Dendritic cell treated with granulocyte-macrophage colony-stimulating factor and Interleukin-4, amounts not matched to agents 40 ng/mL and 50 ng/mL, for 4 days (primary cell): ENCODE measurements around the gene USP48.
"Not testable (repeated sequence)": the region's sequence is repeated elsewhere in the genome, so short reads cannot be mapped to it uniquely, and the experiment has no call there.

Source experiments
- H3K27ac Mint-ChIP-seq: one replicate; pipeline ENCODE4 v1.8.0; 2022; ENCODE audit warnings: mild to moderate bottlenecking, mixed read lengths
- H3K27me3 Mint-ChIP-seq: one replicate; pipeline ENCODE4 v1.8.0; 2022; ENCODE audit warnings: mild to moderate bottlenecking, mixed read lengths
- H3K36me3 Mint-ChIP-seq: one replicate; pipeline ENCODE4 v1.8.0; 2022; ENCODE audit warnings: low read depth, mixed read lengths
- H3K4me1 Mint-ChIP-seq: one replicate; pipeline ENCODE4 v1.8.0; 2022; ENCODE audit warnings: low read depth, mixed read lengths
- H3K4me3 Mint-ChIP-seq: one replicate; pipeline ENCODE4 v1.8.0; 2022; ENCODE audit warnings: mild to moderate bottlenecking, moderate library complexity, mixed read lengths
- H3K9me3 Mint-ChIP-seq: one replicate; pipeline ENCODE4 v1.8.0; 2022; ENCODE audit warnings: mixed read lengths
- intact Hi-C: fragments of 100-400 bp; cut with micrococcal nuclease; formaldehyde crosslinking; loops from one replicate; pipeline ENCODE4 v1.15.0; 2022

USP48 gene

DNA sequence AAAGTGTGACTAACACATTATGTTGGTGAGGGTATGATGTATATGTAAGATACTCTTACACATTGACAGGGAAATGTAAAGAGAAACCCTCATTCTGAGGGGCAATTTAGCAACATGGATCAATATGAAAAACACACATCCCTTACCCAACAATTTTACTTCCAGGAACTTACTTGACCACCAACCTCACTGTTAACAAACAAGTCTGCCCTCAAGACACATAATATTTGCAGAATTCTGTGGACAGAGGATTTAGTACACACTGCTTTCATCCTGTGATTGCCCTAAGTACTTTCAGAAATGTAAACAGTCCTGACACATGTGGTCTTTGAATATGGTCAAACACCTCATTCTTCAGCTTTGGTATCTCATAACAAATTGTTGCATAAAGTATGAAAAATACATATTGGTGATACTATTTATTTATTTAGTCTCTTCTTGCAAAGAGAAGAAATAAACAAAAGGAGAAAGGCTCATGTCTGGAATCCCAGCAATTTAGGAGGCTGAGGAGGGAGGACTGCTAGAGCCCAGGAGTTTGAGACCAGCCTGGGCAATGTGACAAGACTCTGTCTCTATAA, 6.9 kb downstream of the USP48 start:
- peaks cover 50% of the 10 kb centered on the region for H3K4me1 Mint-ChIP-seq
- intact Hi-C loops, result no loop called here
- H3K27me3 Mint-ChIP-seq, result no peaks in the 10 kb centered on the region
- peaks cover 11% of the 10 kb centered on the region for H3K36me3 Mint-ChIP-seq
- no peaks in the 10 kb centered on the region for H3K9me3 Mint-ChIP-seq
- no peak overlapping the region for H3K27ac Mint-ChIP-seq
- H3K4me3 Mint-ChIP-seq, result no peak overlapping the region

DNA sequence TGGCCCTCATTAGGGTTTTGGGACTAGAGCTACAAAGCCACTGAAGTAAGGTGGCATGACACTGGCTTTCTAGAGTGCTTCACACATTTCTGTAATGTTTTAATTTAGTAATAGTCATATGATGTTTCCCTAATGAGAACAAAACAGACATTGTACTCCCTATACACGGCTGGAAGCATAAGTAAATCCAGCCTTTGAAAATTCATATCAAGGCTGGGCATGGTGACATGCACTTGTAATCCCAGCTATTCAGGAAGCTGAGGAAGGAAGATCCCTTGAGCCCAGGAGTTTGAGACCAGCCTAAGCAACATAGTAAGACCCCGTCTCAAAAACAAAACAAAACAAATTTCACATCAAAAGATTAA, 7.4 kb downstream of the USP48 start:
- Mint-ChIP-seq H3K27me3 (no peaks in the 10 kb centered on the region), H3K4me1 (peaks cover 53% of the 10 kb centered on the region), H3K36me3 (peaks cover 11% of the 10 kb centered on the region), H3K4me3 (no peak overlapping the region), H3K9me3 (no peaks in the 10 kb centered on the region), H3K27ac (no peak overlapping the region)
- intact Hi-C loops, result no loop called here

GRCh38 chr1:21774835-21775549, 8.0 kb downstream of the USP48 start:
- peaks cover 53% of the 10 kb centered on the region for H3K4me1 Mint-ChIP-seq
- intact Hi-C loops, result no loop called here
- H3K4me3 Mint-ChIP-seq, result no peak overlapping the region
- no peaks in the 10 kb centered on the region for H3K27me3 Mint-ChIP-seq
- no peaks in the 10 kb centered on the region for H3K9me3 Mint-ChIP-seq
- H3K36me3 Mint-ChIP-seq, result peaks cover 11% of the 10 kb centered on the region
- H3K27ac Mint-ChIP-seq, result no peak overlapping the region

DNA sequence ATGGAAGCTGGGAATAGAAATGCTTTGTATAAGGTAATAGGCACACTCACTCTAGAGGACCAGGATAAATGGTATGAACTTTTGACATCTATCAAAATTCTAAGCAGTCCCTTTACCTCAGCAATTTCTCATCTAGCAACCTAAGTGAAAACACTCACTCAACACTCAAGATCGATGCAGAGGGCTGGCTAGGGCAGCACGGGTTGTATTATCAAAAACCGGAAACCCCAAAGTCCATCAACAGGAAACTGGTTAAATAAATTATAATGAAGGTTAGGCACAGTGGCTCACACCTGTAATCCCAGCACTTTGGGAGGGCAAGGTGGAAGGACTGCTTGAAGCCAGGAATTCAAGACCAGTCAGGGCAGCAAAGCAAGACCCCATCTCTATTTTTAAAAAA, 9.4 kb downstream of the USP48 start:
- H3K36me3 Mint-ChIP-seq, result peaks cover 17% of the 10 kb centered on the region
- no peaks in the 10 kb centered on the region for H3K9me3 Mint-ChIP-seq
- H3K27me3 Mint-ChIP-seq, result no peaks in the 10 kb centered on the region
- H3K4me3 Mint-ChIP-seq, result no peak overlapping the region
- intact Hi-C loops, result no loop called here
- peak overlapping the region; percentile 63 for H3K27ac Mint-ChIP-seq
- H3K4me1 Mint-ChIP-seq, result peaks cover 60% of the 10 kb centered on the region

GRCh38 chr1:21771672-21772071, 11.3 kb downstream of the USP48 start:
- H3K9me3 Mint-ChIP-seq, intact Hi-C loops, H3K27me3 Mint-ChIP-seq: not testable (repeated sequence)
- peaks cover 63% of the 10 kb centered on the region for H3K4me1 Mint-ChIP-seq
- H3K4me3 Mint-ChIP-seq, result peak overlapping the region; percentile 52
- H3K36me3 Mint-ChIP-seq, result peaks cover 14% of the 10 kb centered on the region
- peak overlapping the region; percentile 63 for H3K27ac Mint-ChIP-seq

- H3K27me3 Mint-ChIP-seq, H3K9me3 Mint-ChIP-seq, intact Hi-C loops, H3K4me3 Mint-ChIP-seq: not testable (repeated sequence)
- H3K27ac Mint-ChIP-seq, result peak overlapping the region; percentile 28
- peaks cover 11% of the 10 kb centered on the region for H3K36me3 Mint-ChIP-seq
- H3K4me1 Mint-ChIP-seq, result peaks cover 64% of the 10 kb centered on the region
Observed at GRCh38 chr1:21770602-21771001, 12.3 kb downstream of the USP48 start.

- H3K4me3 Mint-ChIP-seq, result no peak overlapping the region
- H3K4me1 Mint-ChIP-seq, result peaks cover 68% of the 10 kb centered on the region
- H3K27me3 Mint-ChIP-seq, result no peaks in the 10 kb centered on the region
- no peaks in the 10 kb centered on the region for H3K9me3 Mint-ChIP-seq
- peaks cover 13% of the 10 kb centered on the region for H3K36me3 Mint-ChIP-seq
- H3K27ac Mint-ChIP-seq, result peak overlapping the region; percentile 28
- intact Hi-C loops, result no loop called here
Observed at GRCh38 chr1:21770201-21770600, 12.7 kb downstream of the USP48 start.

- peak overlapping the region; percentile 73 for H3K27ac Mint-ChIP-seq
- intact Hi-C loops, H3K4me3 Mint-ChIP-seq, H3K27me3 Mint-ChIP-seq, H3K9me3 Mint-ChIP-seq: not testable (repeated sequence)
- peaks cover 81% of the 10 kb centered on the region for H3K4me1 Mint-ChIP-seq
- peaks cover 13% of the 10 kb centered on the region for H3K36me3 Mint-ChIP-seq
Observed at GRCh38 chr1:21767106-21767505, 15.8 kb downstream of the USP48 start.

DNA sequence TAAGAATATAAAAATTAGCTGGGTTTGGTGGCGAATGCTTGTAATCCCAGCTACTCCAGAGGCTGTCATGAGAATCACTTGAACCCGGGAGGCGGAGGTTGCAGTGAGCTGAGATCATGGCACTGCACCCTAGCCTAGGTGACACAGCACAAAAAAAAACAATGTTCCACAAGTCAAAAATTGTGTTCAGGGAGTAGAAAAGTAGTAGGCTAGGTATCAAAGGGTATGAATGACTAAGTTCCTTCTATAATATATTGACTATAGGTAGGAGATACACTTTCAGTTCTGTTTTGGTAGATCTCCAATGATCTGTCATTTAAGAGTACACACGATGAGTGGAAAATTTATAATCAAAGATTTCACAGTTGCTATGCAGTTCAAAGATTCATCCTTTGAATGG, 16.7 kb downstream of the USP48 start:
- Mint-ChIP-seq H3K4me3 (no peak overlapping the region), H3K4me1 (peaks cover 78% of the 10 kb centered on the region), H3K36me3 (peaks cover 13% of the 10 kb centered on the region), H3K9me3 (no peaks in the 10 kb centered on the region), H3K27ac (no peak overlapping the region), H3K27me3 (no peaks in the 10 kb centered on the region)
- intact Hi-C loops, result no loop called here

- intact Hi-C loops, result no loop called here
- Mint-ChIP-seq H3K27me3 (no peaks in the 10 kb centered on the region), H3K9me3 (no peaks in the 10 kb centered on the region), H3K27ac (no peak overlapping the region), H3K4me3 (no peak overlapping the region), H3K4me1 (peaks cover 75% of the 10 kb centered on the region), H3K36me3 (peaks cover 13% of the 10 kb centered on the region)
Observed at GRCh38 chr1:21764615-21765423, 18.1 kb downstream of the USP48 start.

GRCh38 chr1:21763694-21764419, 19.1 kb downstream of the USP48 start:
- Mint-ChIP-seq H3K9me3 (no peaks in the 10 kb centered on the region), H3K36me3 (peaks cover 10% of the 10 kb centered on the region), H3K27ac (no peak overlapping the region), H3K4me1 (peaks cover 75% of the 10 kb centered on the region), H3K4me3 (no peak overlapping the region), H3K27me3 (no peaks in the 10 kb centered on the region)
- intact Hi-C loops, result no loop called here

DNA sequence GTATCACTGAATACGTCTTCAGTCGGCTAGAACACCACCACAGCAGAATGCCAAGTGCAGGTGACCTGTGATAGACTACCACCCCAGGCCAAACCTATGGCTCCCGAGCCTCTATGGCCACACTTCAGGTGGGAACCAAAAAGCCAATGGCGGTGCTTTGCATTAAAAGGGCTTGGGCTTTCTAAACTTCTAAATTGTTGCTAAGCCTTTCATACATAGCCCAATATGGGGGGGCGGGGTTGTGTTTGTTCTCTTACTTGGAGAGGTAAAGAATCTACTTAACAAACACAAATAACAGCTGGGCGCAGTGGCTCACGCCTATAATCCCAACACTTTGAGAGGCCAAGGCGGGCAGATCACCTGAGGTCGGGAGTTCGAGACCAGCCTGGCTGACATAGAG, 19.7 kb downstream of the USP48 start:
- no peaks in the 10 kb centered on the region for H3K9me3 Mint-ChIP-seq

DNA sequence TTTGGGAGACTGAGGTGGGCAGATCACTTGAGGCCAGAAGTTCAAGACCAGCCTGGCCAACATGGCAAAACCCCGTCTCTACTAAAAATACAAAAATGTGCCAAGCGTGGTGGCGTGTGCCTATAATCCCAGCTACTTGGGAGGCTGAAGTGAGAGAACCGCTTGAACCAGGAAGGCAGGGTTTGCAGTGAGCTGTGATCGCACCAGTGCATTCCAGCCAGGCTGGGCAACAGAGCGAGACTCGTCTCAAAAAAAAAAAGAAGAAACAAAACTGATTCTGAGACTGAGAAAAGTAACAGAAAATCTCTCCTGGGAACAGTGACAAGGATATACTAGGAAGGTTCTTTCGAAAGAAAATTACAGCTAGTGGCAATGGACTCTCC, 20.9 kb downstream of the USP48 start:
- Mint-ChIP-seq H3K27ac (peak overlapping the region; percentile 47), H3K9me3 (no peaks in the 10 kb centered on the region), H3K4me1 (peaks cover 61% of the 10 kb centered on the region), H3K36me3 (peaks cover 6% of the 10 kb centered on the region), H3K4me3 (no peak overlapping the region), H3K27me3 (no peaks in the 10 kb centered on the region)
- intact Hi-C loops, result no loop called here

More for the DNA sequence above, 19.7 kb downstream of the USP48 start:
- Mint-ChIP-seq H3K4me3 (no peak overlapping the region), H3K27ac (no peak overlapping the region), H3K27me3 (no peaks in the 10 kb centered on the region), H3K36me3 (peaks cover 6% of the 10 kb centered on the region), H3K4me1 (peaks cover 73% of the 10 kb centered on the region)
- intact Hi-C loops, result no loop called here

GRCh38 chr1:21761052-21761451, 21.9 kb downstream of the USP48 start:
- peak overlapping the region; percentile 48 for H3K4me3 Mint-ChIP-seq
- H3K9me3 Mint-ChIP-seq, result no peaks in the 10 kb centered on the region
- intact Hi-C loops, result no loop called here
- peak overlapping the region; percentile 65 for H3K27ac Mint-ChIP-seq
- H3K4me1 Mint-ChIP-seq, result peaks cover 51% of the 10 kb centered on the region
- H3K27me3 Mint-ChIP-seq, result no peaks in the 10 kb centered on the region
- peaks cover 14% of the 10 kb centered on the region for H3K36me3 Mint-ChIP-seq
